Neural progenitor cell (in vitro differentiated cells): ENCODE measurements around the gene GRID1.

ENCODE experiments used
- CTCF ChIP-seq: fragments of 200-600 bp; sonication (generic); IDR thresholded peaks from 2 replicates; pipeline ENCODE4 v1.5.1; 2017; ENCODE audit warnings: antibody characterized with exemption, mild to moderate bottlenecking
- EZH2 ChIP-seq: fragments of 200-600 bp; sonication (generic); IDR thresholded peaks from 2 replicates; pipeline ENCODE4 v1.6.1; 2017; ENCODE audit warnings: antibody characterized with exemption, mild to moderate bottlenecking, moderate library complexity

GRCh38 chr10:85925201-85925750, 441.3 kb downstream of the GRID1 start:
- no peak for TF ChIP-seq CTCF
- TF ChIP-seq EZH2, result no peak
